Vagina (tissue), 2 donors: Measurements from ENCODE around the gene XCL2. TPM values are rescaled to one million over a fixed set of nuclear protein-coding genes. Genes with fewer than 3 reads are reported as not detected.
"Not testable (repeated sequence)": the region's sequence is repeated elsewhere in the genome, so short reads cannot be mapped to it uniquely, and the experiment has no call there.

Experiments
- DNase-seq, 2 donors: peaks; one replicate each; pipeline ENCODE4 v3.0.0-alpha.2; 2017; ENCODE audit errors: extremely low spot score in 2 of 2
- H3K27ac ChIP-seq: fragments of 200-600 bp; sonication (generic); one replicate; pipeline ENCODE4 v1.5.1; 2019
- H3K27me3 ChIP-seq: fragments of 200-600 bp; sonication (generic); one replicate; pipeline ENCODE4 v1.5.1; 2019
- H3K36me3 ChIP-seq, 2 donors: fragments of 200-600 bp; sonication (generic); one replicate each; pipeline ENCODE4 v1.5.1; 2017 to 2019
- H3K4me1 ChIP-seq: fragments of 200-600 bp; sonication (generic); one replicate; pipeline ENCODE4 v1.5.1; 2019
- H3K4me3 ChIP-seq, 2 donors: fragments of 200-600 bp; sonication (generic); 1 replicate in 1 of 2; 2 replicates in 1 of 2; pipeline ENCODE4 v1.5.1; 2016 to 2019
- H3K9me3 ChIP-seq: fragments of 200-600 bp; sonication (generic); one replicate; pipeline ENCODE4 v1.5.1; 2019
- POLR2A ChIP-seq, 2 donors: fragments of 450-650 bp; IDR thresholded peaks; one replicate each; pipeline ENCODE4 v1.6.1; 2017; ENCODE audit warnings: antibody characterized with exemption in 2 of 2, mild to moderate bottlenecking in 2 of 2, moderate library complexity in 2 of 2
- POLR2AphosphoS5 ChIP-seq, 2 donors: sonication (generic); formaldehyde crosslinking; IDR thresholded peaks; one replicate each; pipeline ENCODE4 v1.9.0; 2017; ENCODE audit warnings: antibody characterized with exemption in 2 of 2, mild to moderate bottlenecking in 2 of 2, low read depth in 1 of 2; ENCODE audit not compliant: insufficient read depth in 1 of 2
- intact Hi-C: fragments of 100-400 bp; cut with DNase I; formaldehyde crosslinking; loops from one replicate; pipeline ENCODE4 v1.15.1; 2023
- total RNA-seq: library from RNA; depleted of rRNA; stranded (reverse); fragments of >200 nt; gene quantifications from one replicate; pipeline ENCODE4 v1.2.3, GENCODE V29; 2016
- TF ChIP-seq, protein P1 (sequence below), 3 experiments: fragments of 450-650 bp in 2 of 3; fragments of 200-600 bp in 1 of 3; sonication (generic) in 1 of 3; IDR thresholded peaks; one replicate each; pipeline ENCODE4 v1.5.1; 2017 to 2019; ENCODE audit warnings: antibody characterized with exemption in 3 of 3, mild to moderate bottlenecking in 2 of 3, moderate library complexity in 2 of 3

Gene XCL2
- total RNA-seq, 1 donor from 2014 or later: not detected

DNA sequence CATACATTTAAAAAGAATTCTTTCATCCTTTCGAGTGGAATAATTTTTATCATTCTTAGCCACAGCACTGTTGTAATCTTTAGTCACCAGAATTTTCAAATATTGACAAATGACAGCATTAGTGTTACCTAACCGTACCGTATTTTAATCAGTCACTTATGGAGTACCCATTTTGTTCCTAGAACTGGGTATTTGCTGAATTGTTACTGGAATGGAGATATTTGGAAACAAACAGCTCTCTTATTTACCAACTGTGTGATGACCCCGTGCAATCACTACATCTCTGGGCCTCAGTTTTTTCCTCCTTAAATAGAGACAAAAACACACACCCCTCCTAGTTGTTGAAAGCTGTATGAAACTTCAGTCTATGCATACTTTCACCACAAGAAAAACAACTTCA is 7.9 kb upstream of the XCL2 start:
- no peaks in the 10 kb centered on the region for H3K27me3 ChIP-seq
- no peak for DNase-seq
- H3K4me1 ChIP-seq: no peaks in the 10 kb centered on the region
- no peaks in the 10 kb centered on the region for H3K9me3 ChIP-seq
- no peak for TF ChIP-seq POLR2A (IDR thresholded peaks at IDR 0.05)
- no peak for TF ChIP-seq POLR2AphosphoS5 (IDR thresholded peaks at IDR 0.05; ENCODE audit: insufficient read depth in 1 of 2, low read depth in 1 of 2)
- TF ChIP-seq, protein P1, sequence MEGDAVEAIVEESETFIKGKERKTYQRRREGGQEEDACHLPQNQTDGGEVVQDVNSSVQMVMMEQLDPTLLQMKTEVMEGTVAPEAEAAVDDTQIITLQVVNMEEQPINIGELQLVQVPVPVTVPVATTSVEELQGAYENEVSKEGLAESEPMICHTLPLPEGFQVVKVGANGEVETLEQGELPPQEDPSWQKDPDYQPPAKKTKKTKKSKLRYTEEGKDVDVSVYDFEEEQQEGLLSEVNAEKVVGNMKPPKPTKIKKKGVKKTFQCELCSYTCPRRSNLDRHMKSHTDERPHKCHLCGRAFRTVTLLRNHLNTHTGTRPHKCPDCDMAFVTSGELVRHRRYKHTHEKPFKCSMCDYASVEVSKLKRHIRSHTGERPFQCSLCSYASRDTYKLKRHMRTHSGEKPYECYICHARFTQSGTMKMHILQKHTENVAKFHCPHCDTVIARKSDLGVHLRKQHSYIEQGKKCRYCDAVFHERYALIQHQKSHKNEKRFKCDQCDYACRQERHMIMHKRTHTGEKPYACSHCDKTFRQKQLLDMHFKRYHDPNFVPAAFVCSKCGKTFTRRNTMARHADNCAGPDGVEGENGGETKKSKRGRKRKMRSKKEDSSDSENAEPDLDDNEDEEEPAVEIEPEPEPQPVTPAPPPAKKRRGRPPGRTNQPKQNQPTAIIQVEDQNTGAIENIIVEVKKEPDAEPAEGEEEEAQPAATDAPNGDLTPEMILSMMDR (IDR thresholded peaks at IDR 0.05): no peak
- intact Hi-C loops: no loop called here
- H3K4me3 ChIP-seq: no peak overlapping the region
- no peaks in the 10 kb centered on the region for H3K36me3 ChIP-seq
- no peak overlapping the region for H3K27ac ChIP-seq

DNA sequence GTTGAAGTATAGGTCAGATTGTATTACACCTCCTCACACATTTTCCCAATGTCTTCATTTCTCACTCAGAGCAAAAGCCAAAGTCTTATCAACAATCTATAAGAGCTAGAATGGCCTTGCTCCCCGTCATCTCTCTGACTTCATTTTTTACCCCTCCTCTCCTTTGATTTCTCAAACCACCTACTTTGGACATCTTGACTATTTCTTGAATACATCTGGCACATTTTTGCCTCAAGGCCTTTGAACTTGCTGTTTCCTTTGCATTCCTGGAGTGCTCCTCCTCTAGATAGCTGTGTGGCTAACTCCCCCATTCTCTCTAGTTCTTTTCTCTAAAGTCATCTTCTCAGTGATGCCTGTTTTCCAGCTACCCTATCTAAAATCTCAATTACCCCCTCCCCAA is 7.2 kb upstream of the XCL2 start:
- TF ChIP-seq, protein P1 (IDR thresholded peaks at IDR 0.05): no peak
- TF ChIP-seq POLR2AphosphoS5 (IDR thresholded peaks at IDR 0.05; ENCODE audit: insufficient read depth in 1 of 2, low read depth in 1 of 2): no peak
- no peak for TF ChIP-seq POLR2A (IDR thresholded peaks at IDR 0.05)
- H3K36me3 ChIP-seq: no peaks in the 10 kb centered on the region
- H3K9me3 ChIP-seq: no peaks in the 10 kb centered on the region
- no peak for DNase-seq
- H3K27me3 ChIP-seq: no peaks in the 10 kb centered on the region
- intact Hi-C loops: no loop called here
- no peak overlapping the region for H3K27ac ChIP-seq
- no peaks in the 10 kb centered on the region for H3K4me1 ChIP-seq
- no peak overlapping the region for H3K4me3 ChIP-seq

DNA sequence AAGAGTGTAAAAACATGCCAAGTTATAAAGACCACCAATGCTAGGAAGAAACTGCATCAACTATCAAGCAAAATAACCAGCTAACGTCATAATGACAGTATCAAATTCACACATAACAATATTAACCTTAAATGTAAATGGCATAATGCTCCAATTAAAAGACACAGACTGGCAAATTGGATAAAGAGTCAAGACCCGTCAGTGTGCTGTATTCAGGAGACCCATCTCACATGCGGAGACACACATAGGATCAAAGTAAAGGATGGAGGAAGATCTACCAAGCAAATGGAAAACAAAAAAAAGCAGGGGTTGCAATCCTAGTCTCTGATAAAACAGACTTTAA is 2.7 kb upstream of the XCL2 start:
- H3K9me3 ChIP-seq, H3K36me3 ChIP-seq, H3K27me3 ChIP-seq, intact Hi-C loops, DNase-seq, H3K4me3 ChIP-seq, H3K4me1 ChIP-seq, H3K27ac ChIP-seq: not testable (repeated sequence)

DNA sequence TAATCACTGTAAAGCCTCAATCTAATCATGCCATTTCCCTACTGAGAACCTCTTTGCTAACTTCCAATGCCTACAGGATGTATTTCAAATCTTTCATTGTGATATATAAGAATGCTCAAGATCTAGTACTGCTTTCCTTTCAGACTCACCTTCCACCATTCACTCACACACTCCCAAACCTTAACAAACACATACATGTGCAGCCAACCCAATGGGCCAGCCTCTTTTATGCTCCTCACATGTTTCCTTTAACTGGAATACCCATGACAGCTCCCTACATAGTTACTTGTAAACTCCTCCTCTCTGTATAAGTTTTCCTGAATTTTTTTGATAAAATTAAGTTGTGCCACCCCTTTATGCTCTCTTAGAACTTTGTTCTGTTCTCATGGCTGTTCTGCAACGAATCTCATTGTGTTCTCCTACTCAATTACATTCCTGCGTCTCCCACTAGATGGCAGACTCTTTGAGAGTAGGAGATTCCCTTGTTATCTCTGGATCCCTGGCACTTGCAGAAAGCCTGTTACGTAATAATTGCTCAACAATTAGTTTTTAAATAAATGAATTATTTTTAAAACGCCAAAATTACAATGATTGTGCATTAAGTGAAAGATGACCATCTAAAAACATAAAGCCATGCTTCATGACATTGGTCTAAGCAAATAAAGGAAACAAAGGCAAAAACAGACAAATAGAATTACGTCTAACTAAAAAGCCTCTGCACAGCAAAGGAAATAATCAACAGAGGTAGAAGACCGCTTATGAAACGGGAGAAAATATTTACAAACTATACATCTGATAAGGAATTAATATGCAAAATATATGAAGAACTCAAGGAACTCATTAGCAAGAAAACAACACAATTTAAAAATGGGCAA is 2.1 kb upstream of the XCL2 start:
- TF ChIP-seq, protein P1 (IDR thresholded peaks at IDR 0.05): peak in 1 of 3 experiments; percentile 27
- not testable (repeated sequence) for H3K9me3 ChIP-seq, DNase-seq

DNA sequence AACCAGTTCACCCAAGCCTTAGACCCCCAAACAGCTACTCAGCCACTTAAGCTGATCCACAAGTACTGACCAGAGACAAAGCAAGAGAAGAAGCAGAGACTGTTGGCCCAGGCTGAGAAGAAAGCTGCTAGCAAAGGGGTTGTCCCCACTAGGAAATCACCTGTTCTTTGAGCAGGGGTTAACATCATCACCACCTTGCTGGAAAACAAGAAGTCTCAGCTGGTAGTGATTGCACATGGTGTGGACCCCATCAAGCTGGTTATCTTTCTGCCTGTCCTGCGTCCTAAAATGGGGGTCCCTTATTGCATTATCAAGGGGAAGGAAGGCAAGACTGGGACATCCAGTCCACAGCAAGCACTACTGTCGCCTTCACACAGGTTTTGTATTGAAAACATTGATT is 819 bp downstream of the XCL2 start:
- intact Hi-C loops, H3K4me3 ChIP-seq, H3K4me1 ChIP-seq, H3K36me3 ChIP-seq, H3K9me3 ChIP-seq, DNase-seq, H3K27me3 ChIP-seq, H3K27ac ChIP-seq: not testable (repeated sequence)

More for the DNA sequence above, 2.1 kb upstream of the XCL2 start:
- intact Hi-C loops, H3K4me1 ChIP-seq, H3K27ac ChIP-seq, H3K36me3 ChIP-seq, H3K4me3 ChIP-seq, H3K27me3 ChIP-seq: not testable (repeated sequence)

DNA sequence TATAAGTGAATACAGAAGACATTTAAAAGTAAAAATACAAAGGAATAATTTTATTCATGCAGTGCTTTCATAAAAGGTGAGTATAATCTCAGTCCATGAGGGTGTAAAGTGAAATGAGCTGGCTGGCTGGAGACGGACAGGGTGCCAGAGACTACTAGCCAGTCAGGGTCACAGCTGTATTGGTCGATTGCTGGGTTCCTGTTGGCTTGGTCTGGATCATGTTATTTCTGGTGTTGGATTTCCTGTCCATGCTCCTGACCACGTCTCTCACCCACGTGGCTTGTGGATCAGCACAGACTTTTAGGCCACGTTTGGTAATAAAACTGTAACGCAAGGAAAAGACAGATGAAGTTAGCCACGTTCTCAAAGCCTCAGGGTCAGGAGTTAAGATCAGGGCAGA is 3.0 kb downstream of the XCL2 start:
- H3K27ac ChIP-seq, H3K4me1 ChIP-seq, DNase-seq, H3K9me3 ChIP-seq, intact Hi-C loops, H3K4me3 ChIP-seq, H3K36me3 ChIP-seq, H3K27me3 ChIP-seq: not testable (repeated sequence)
